Muscle of arm (tissue), 12 donors: ENCODE measurements around the gene ELP2. TPM values are rescaled to one million over a fixed set of nuclear protein-coding genes. Genes with fewer than 3 reads are reported as not detected.
"Not testable (repeated sequence)": the region's sequence is repeated elsewhere in the genome, so short reads cannot be mapped to it uniquely, and the experiment has no call there.

ENCODE experiments used
- DNase-seq: peaks from one replicate; pipeline ENCODE4 v3.0.0-alpha.2; 2013
- polyA plus RNA-seq, 12 donors: library from polyadenylated mRNA; unstranded; fragments of 120-200 nt; gene quantifications; one replicate each; pipeline ENCODE4 v1.2.1, GENCODE V29; 2013; ENCODE audit not compliant: insufficient read length in 12 of 12

Gene ELP2
- polyA plus RNA-seq, 12 donors: 60.6 to 109 (median 78.9) TPM; not detected in 1

DNA sequence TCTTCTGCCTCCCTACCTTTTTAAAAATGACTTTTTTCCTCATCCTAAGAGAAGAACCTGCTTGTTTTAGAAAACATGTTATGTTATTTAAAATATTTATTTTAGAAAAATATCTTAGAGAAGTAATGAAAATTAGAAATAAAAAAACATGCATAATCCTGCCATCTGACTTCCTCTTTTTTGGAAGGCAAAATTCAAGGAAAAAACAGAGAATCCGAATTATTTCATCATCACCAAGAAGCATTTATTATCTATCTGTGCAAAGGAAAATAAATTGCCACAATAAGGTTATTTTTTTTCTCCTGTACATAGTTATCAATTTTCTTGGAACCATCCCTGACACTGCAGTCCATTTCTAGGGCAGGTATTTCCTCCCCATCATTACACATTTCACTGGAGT lies 15.0 kb upstream of the ELP2 start:
- DNase-seq: no peak

DNA sequence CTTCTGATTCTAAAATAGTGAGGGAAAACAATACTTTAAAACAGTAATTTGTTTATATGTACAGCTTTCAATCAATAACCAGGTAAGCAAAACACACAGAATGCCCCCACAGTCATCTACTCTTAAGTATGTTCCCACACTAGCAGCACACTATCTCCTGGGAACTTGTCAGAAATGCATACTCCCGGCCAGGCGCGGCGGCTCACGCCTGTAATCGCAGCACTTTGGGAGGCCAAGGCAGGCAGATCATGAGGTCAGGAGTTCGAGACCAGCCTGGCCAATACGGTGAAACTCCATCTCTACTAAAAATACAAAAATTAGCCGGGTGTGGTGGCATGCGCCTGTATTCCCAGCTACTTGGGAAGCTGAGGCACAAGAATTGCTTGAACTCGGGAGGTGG lies 12.9 kb upstream of the ELP2 start:
- DNase-seq: not testable (repeated sequence)

DNA sequence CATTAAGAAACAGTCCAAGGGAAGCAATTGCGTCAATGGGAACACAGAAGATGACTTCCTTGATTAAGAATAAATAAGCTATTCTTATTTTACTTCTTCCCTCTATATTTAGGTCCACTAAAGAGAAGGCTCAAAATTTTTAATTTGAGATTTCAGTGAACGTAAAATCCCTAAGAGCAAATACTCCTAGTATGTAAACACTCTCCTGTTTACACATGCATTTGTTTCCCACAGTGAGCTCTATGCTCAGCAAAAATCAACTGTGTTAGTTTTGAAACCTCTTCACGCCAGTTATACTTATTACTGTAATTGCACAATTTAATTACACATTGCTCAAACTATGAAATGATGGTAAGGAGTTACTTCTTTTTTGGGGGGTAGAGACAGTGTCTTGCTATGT lies 9.4 kb upstream of the ELP2 start:
- DNase-seq: no peak

DNA sequence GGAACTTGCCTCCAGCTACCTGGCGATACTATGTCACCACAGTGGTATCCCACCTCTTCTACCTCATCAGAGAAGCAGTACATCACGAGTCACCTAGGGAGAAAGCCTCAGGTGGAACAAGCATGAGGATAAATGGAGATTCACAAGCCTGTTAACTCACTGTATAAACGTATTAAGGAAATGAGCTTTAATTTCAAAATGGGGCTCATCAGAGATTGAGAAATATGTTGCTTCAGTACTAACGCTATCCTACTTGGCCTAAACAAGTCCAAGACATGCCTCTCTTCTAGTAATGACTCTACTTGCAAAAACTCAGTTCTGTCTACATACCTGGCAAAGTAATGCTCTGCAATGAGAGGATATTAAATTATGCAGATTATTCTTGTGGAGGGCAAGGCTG lies 4.9 kb upstream of the ELP2 start:
- DNase-seq: no peak

DNA sequence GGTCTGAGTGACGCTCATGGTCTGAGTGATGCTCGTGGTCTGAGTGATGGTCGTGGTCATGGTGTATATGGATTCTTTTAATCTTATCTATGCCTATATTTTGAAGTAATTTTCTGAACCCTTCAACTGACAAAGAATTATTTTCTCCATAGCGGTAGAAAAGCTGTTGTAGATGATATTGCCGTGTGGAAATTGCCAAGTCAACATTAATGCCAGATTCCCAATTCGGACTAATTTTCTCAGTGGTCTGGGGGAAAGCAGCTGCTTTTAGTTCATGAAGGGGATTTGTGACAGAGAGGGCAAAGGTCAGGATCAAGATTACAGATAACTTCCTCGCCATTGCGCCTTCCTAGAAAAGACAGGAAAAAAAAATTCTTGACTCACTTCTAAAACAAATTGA lies 3.0 kb upstream of the ELP2 start:
- no peak for DNase-seq

DNA sequence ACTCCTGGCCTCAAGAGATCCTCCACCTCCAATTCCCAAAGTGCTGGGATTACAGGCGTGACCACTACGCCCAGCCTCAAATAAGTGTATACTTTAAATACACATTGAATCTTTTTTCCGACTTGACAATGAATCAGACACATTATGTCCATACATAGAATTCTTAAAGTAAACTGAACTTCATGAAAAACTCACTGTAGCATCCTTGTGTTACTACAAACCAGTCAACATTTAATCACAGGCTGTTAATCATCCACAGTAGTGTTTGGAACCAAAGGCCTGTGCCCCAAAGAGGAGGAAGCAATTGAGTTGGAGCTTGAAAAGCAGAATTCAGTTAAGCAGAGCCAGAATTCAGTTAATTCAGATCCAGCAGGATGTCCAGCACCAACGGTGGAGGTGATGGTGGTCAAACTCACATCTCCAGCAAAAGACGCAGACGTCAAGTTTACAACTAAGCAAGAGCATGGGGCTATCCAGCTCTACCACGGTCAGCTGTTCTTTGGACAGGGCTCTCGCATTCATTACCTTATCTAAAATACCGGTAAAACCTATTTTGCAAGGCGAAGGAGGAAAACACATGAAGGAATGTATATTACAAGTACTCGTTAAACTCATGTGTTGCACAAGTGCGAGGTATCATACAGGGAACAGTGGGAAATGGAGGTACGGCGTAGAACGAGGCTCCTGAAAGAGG lies 1.7 kb upstream of the ELP2 start:
- DNase-seq: no peak

DNA sequence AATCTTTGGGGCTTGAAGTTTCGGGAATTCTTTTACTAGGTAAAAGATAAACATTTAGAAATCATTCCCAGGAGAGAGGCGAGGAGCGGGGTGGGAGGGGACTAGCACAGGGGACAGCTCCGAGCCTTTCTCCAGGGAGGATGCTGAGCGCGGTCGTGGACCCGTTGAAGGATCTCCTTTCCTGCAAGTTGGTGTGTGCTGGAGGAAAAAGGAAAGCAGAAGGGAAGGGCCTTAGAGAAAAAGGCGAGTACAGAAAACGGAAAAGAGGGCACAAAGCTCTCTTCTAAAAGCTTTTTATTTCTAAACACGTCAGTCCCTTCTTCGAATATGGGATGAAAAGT lies 1.2 kb upstream of the ELP2 start:
- no peak for DNase-seq

DNA sequence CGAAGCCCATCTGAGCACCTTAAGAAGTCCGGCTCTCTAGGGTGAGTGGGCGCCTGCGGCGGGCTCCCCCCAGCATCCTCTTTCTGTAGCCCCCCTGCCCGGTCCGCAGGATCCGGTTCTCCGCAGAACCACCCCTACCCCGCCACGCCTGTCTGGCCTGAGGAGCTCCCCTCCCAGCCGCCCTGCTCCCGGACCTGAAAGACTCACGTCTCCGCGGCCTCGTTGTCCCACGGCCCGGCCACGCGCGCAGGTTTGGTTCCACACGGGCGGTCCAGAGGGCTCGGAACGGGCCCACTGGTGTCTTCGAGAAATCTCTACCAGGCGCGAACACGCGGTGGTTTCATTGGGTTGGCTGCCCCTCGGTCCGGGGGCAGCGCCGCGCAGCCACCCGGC lies 796 bp upstream of the ELP2 start:
- no peak for DNase-seq

DNA sequence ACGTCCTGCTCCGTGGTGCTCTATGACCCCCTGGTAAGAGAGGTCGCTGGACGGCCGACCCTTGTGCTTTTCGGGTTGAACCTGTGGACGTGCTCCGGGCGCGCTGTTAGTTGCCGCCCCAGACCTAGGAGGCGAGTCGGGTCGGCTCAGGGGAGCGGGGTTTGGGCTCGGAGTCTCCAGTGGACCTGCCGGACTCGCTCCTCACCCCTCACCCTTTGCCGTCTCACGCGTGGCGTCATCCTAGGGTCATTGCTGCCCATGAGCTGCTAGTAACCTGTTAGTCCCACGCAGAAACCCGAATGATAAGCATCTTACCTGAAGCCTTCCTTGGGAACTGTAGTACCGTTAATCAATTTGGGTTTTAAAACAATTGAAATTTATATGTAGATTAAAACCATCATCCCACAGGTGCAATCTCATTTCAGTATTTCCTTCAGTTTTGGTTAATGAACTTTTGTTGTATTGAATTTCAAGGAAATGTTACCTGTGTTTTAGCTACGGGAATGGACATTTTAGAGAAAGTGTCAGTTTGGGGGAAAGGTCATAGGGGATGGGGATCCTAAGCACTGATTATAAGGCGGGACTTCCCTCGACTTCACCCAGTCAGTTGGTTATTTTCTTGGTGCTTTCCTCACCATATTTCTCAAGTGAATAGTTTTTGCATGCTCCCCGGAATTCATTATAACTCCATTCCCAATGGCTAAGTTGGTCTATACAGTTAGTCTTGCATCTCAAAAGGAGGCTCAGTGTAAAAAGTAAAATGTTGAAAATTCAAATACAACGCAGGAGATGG lies 536 bp downstream of the ELP2 start:
- DNase-seq: no peak

DNA sequence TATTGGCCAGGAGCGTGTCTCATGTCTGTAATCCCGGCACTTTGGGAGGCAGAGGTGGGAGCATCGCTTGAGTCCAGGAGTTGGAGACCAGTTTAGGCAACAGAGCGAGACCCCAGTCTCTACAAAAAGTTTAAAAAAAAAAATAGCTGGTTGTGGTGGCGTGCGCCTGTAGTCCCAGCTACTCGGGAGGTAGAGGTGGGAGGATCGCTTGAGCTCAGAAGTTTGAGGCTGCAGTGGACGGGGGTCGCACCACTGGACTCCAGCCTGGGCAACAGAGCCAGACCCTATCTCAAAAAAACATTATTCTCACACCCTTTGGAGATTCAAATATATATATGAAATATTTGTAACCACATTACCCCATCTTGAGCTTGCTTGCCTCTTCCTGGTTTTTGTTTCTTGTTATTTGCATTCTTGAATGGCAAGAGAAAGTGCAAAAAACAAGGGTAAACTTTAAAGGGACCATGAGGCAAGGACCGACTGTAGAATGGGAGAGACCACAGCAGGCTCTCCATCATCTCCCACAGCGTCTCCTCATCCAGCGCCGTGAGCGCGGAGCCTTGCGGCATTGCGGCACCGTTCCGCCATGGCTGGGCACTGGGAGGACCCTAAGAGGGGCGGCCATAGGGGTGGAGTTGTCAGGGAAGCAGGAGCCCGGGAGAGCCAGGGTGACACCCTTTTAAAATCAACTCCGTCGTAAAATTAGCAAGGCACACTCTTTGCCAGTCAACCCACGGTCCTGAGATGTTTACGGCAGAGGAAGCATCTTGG lies 1.4 kb downstream of the ELP2 start:
- DNase-seq: no peak

DNA sequence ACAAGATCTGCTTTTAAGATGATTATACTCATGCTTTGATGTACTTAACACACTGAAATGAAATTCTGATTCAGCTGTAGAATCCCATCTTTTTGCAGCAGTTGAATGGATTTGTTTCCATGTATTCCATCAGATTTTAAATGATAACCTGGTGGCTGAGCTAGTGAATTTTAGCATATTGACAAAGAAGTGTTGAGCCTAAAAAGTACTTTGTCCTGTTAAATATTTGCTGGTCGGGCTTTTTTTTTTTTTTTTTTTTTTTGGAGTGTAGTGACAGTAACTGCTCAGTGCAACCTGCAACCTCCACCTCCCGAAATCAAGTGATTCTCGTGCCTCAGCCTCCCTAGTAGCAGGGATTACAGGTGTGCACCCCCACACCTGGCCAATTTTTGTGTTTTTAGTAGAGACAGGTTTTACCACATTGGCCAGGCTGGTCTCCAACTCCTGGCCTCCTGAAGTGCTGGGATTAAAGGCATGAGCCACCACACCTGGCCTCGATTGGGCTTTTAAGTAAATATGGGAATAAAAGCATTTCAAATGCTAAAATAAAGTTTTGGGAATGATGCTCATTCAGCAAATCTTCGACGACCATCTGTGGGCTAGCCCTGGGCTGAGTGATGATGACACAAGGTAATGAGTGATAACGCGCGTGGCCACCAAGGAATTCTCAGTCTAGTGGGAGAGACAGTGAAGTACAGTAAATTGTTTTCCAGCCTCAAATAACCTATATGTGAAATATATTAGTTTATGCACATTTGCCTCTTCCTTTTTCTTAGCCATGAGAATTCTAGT lies 2.2 kb downstream of the ELP2 start:
- DNase-seq: no peak

DNA sequence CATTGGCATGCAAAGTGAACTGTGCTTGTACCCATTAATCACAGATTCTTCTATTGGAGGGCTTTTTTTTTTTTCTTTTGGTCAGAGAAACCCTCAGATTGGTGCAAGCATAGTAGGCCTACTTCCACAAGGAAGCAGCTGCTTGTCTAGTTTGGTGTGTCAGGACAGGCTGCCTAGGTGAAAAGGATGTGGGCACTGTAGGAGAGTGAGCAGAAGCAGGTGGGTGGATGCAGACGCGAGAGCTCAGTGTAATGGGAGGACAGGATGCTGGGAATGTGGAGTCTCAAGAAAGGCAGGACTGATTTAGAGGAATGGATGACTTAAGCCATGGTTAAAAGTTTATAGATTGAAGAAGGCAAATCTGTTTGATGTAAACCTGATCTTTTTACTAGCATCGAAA lies 3.1 kb downstream of the ELP2 start:
- no peak for DNase-seq

DNA sequence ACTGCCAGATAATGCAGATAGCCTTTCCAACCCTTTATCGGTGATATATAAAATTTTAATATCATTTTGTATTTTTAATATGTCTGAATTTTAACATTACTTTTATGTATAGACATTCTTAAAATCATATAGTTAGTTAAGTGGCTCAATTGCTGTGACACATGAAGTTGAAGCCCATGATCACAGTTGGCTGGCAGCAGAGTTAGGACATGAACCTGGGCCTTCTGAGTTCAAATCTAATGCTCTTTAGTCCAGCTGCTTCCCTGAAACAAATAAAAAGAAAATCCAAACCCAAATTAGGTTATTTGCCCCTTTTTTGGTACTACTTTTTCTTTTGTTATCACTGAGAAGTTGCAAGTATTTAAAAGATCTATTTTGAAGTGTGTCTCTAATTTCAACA lies 5.6 kb downstream of the ELP2 start:
- no peak for DNase-seq

DNA sequence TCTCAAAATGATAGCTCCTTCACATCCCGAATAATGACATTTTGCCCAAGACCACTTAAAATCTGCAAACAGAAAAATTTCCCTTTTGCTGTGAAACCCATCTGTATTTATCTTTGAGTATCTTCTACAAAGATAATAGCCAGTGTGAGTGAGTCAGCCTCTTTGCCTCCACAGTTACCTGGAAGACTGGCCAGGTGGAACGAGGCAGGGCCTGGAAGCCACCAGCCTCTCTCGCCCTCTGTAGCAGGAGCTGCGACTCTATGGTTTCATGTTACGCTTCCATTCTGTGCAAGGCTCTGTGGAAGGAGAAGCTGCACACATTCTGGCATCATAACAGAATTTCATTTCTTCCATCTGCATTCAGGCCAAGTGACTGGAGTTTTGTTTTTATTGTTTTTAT lies 9.5 kb downstream of the ELP2 start:
- no peak for DNase-seq

DNA sequence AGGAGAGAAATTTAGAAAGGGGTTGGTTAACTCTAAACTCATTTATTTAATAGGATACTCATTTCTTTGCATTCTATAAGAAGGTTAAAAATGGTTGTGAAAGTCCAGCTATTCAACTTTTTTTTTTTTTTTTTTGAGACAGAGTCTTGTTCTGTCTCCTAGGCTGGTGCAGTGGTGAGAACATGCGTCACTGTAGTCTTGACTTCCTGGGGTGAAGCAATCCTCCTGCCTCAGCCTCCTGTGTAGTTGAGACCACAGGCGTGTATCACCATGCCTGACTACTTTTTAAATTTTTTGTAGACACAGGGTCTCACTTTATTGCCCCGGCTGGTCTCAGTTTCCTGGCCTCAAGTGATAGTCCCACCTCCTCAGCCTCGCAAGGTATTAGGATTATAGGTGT lies 11.9 kb downstream of the ELP2 start:
- DNase-seq: no peak

DNA sequence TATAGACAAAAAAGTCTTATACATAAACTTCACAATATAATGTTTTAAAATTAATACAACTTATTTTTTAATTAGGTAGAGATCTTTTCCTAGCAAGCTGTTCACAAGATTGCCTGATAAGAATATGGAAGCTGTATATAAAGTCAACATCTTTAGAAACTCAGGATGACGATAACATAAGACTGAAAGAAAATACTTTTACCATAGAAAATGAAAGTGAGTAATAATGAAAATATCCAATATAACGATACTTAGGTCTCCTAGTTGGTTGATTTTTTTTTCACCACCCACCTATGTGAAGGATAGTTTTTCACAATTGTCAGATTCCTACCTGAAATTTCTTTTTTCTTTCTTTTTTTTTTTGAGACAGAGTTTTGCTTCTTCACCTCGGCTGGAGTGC lies 13.1 kb downstream of the ELP2 start:
- no peak for DNase-seq

DNA sequence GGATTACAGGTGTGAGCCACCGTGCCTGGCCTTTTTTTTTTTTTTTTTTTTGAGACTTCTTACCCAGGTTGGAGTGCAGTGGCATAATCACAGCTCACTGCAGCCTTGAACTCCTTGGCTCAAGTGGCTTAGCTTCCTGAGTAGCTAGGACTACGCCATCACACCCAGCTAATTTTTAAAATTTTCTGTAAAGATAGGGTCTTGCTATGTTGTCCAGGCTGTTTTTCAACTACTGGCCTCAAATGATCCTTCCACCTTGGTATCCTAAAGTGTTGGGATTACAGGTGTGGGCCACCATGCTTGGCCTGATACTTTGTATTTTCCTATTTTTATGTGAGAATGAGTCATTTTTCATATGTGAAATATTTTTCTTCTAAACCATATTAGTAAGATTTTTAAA lies 13.7 kb downstream of the ELP2 start:
- no peak for DNase-seq

DNA sequence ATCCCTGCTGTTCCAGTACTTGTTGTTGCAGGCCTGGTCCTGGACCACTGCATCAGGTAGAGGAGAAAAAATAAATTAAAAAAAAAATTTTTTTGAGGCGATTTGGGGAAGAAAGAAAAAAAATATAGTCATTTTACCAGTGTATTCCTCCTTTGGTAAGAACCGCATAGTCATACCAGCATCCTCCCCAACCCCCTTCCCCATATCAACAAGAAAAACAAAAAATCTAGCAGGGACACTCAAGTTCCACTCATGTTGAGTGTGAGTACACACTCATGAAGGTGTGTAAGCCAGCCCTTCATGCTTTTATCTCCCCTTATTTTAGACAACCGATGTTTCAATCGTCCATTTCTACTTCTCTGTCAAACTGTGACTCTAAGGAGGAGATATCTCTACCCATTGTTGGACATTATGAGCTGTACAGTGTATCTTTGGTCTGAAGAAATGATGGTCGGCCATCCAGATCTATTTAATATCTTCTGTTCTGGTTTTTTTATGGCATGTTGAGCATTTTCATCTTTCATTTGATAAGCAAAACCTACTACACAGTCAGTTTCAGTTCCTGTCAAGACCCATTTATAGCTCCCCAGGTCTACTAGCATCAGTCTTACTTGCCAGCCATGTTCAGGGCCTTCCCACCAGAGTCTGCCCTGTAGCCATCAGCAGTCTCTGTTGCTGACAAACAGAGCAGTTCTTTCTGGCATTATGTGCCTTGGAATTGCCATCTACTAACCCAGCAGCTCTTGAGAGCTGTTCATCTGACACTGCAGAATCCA lies 20.0 kb downstream of the ELP2 start:
- no peak for DNase-seq

DNA sequence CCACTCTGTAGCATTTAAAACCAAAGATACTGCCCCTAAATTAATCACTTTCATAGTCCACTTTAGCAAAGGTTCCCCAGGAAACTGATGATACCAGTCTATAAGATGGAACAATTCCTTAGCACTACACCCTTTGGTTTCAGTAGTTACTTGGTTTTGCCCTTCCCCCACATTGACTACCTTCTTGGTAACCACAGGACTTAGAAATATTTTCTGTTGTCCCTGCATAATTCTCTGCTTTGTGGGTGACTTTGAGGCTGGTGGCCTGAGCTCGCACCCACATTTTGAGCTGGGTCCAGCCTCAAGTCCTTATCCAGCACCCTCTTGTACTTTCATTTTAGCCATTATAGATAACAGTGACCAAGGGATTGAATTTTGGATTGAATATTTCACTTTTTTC lies 23.1 kb downstream of the ELP2 start:
- no peak for DNase-seq

DNA sequence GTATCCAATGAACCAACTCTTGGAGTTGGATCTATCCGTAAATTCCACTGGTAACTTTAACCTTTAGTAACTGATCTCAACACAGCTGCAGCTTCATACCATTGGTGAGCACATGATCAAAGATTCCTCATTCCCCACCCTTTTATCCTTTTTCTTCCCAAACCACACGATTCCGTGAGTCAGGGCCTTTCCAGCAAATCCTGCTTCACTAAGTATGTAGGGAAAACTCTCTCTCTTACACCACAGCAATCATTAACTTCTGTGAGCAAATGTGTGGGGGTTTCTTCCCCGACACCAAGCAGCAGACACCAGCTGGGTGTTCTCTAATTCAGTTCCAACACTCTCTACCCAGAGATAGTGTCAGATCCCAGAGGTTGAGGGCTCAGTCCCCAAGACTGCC lies 23.5 kb downstream of the ELP2 start:
- DNase-seq: no peak

DNA sequence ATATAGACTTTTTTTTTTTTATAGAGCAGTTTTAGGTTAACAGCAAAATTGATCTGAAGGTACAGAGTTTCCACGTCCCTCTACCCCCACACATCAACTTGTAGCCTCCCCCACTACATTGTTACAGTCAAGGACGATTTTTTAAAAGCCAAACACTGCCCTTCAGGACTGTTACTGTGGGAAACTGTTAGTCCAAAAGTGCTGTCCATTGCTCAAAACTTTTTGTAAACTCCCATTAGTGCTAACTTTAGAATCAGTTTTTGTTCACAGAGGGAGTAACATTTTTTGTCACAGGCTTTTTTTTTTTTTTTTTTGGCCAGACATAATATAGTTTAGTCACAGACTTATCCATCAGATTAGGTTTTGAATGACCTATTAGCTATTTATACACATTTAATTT lies 24.1 kb downstream of the ELP2 start:
- no peak for DNase-seq
